ENCODE results near the gene GEN1. TPM values are rescaled to one million over a fixed set of nuclear protein-coding genes. Genes with fewer than 3 reads are reported as not detected.

GEN1 gene
- total RNA-seq, 4 donors from 2014 or later = 1.4 to 5.8 (median 3.0) TPM

- Histone ChIP-seq H3K4me1 (no peaks in the 10 kb centered on the region), H3K4me3 (no peak overlapping the region), H3K27ac (no peak overlapping the region), H3K36me3 (peaks cover 0 to 81% of the 10 kb centered on the region in 2 donors), H3K27me3 (no peaks in the 10 kb centered on the region), H3K9me3 (no peaks in the 10 kb centered on the region)
- no peak for ATAC-seq
- 92 to 100% methylated on average over 1 of the region's 1 CpG for WGBS, 2 donors (ENCODE audit: low coverage in 1 of 2)
- TF ChIP-seq POLR2AphosphoS5 (IDR thresholded peaks at IDR 0.05) (no peak), CTCF (IDR thresholded peaks at IDR 0.05) (no peak), EP300 (IDR thresholded peaks at IDR 0.05) (no peak), POLR2A (IDR thresholded peaks at IDR 0.05) (no peak)
Observed at GRCh38 chr2:17736989-17737388, 16.9 kb upstream of the GEN1 start.

GRCh38 chr2:17740203-17740602 is 13.7 kb upstream of the GEN1 start:
- H3K9me3 ChIP-seq = no peaks in the 10 kb centered on the region
- no peak for TF ChIP-seq CTCF (IDR thresholded peaks at IDR 0.05)
- no peak for TF ChIP-seq POLR2AphosphoS5 (IDR thresholded peaks at IDR 0.05)
- TF ChIP-seq POLR2A (IDR thresholded peaks at IDR 0.05) = no peak
- TF ChIP-seq EP300 (IDR thresholded peaks at IDR 0.05) = no peak
- no peak overlapping the region for H3K4me3 ChIP-seq
- H3K27me3 ChIP-seq = no peaks in the 10 kb centered on the region
- H3K27ac ChIP-seq = no peak overlapping the region
- WGBS, 2 donors (ENCODE audit: low coverage in 1 of 2) = no CpG with 5 or more reads among the region's 2 CpGs
- no peak for ATAC-seq
- peaks cover 0 to 69% of the 10 kb centered on the region in 2 donors for H3K36me3 ChIP-seq
- no peaks in the 10 kb centered on the region for H3K4me1 ChIP-seq

- 65 to 83% methylated on average over 1 to 3 of the region's 4 CpGs for WGBS, 2 donors (ENCODE audit: low coverage in 1 of 2)
- Histone ChIP-seq H3K4me3 (no peak overlapping the region), H3K9me3 (no peaks in the 10 kb centered on the region), H3K27ac (no peak overlapping the region), H3K36me3 (peaks cover 0 to 15% of the 10 kb centered on the region in 2 donors), H3K27me3 (no peaks in the 10 kb centered on the region), H3K4me1 (peaks cover 0 to 11% (median 5%) of the 10 kb centered on the region in 3 donors)
- no peak for TF ChIP-seq POLR2A (IDR thresholded peaks at IDR 0.05)
- TF ChIP-seq EP300 (IDR thresholded peaks at IDR 0.05) = no peak
- TF ChIP-seq CTCF (IDR thresholded peaks at IDR 0.05) = no peak
- no peak for TF ChIP-seq POLR2AphosphoS5 (IDR thresholded peaks at IDR 0.05)
- ATAC-seq = no peak
Observed at GRCh38 chr2:17747684-17748452, 6.1 kb upstream of the GEN1 start.

GRCh38 chr2:17748745-17749144 is 5.2 kb upstream of the GEN1 start:
- Histone ChIP-seq H3K4me3 (no peak overlapping the region), H3K36me3 (peaks cover 0 to 12% of the 10 kb centered on the region in 2 donors), H3K27me3 (no peaks in the 10 kb centered on the region), H3K4me1 (peaks cover 0 to 12% (median 5%) of the 10 kb centered on the region in 3 donors), H3K9me3 (no peaks in the 10 kb centered on the region), H3K27ac (no peak overlapping the region)
- no peak for ATAC-seq
- 87 to 89% methylated on average over 6 of the region's 6 CpGs for WGBS, 2 donors (ENCODE audit: low coverage in 1 of 2)
- TF ChIP-seq POLR2AphosphoS5 (IDR thresholded peaks at IDR 0.05) (no peak), POLR2A (IDR thresholded peaks at IDR 0.05) (no peak), CTCF (IDR thresholded peaks at IDR 0.05) (no peak), EP300 (IDR thresholded peaks at IDR 0.05) (no peak)
